Femur (tissue), 1 donor: Measurements from ENCODE around the gene TRPM5.

Source experiments
- DNase-seq: peaks from one replicate; pipeline ENCODE4 v3.0.0-alpha.2; 2017

The TRPM5 gene

GRCh38 chr11:2420502-2421225 is 23.6 kb downstream of the TRPM5 start:
- peak; percentile 83 for DNase-seq

- DNase-seq: peak; percentile 85
Measured at GRCh38 chr11:2419638-2420501, 24.4 kb downstream of the TRPM5 start.

DNA sequence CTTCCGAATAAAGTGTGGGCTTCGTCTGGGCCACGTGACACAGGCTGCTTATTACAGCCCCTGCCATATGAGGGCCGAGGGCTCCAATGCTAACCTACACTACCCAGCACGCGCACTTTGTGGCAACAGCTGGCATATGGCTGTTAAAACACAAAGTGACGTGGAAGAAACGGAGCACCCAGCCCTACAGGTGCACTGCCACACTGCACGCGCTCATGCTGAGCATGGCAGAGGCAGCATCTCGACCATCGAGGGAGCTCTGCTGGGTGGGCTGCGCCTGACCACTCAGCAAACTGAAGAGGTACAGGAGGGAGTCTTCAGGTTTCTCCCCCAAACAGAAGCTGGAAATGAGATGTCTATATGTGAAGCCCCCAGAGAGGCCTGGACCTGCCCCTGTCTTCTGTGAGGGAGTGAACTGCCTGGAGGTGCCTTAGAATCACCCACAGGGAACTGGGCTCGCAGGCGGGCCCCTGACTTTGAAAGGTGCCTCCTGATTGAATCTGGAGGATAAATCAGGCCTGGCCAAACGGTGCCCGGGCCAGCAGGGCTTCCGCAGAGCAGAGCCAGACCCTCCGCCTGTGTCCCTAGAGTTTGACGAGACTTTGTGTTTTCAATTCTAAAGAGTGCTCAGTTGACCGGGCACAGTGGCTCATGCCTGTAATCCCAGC is 25.5 kb downstream of the TRPM5 start:
- DNase-seq: no peak

DNA sequence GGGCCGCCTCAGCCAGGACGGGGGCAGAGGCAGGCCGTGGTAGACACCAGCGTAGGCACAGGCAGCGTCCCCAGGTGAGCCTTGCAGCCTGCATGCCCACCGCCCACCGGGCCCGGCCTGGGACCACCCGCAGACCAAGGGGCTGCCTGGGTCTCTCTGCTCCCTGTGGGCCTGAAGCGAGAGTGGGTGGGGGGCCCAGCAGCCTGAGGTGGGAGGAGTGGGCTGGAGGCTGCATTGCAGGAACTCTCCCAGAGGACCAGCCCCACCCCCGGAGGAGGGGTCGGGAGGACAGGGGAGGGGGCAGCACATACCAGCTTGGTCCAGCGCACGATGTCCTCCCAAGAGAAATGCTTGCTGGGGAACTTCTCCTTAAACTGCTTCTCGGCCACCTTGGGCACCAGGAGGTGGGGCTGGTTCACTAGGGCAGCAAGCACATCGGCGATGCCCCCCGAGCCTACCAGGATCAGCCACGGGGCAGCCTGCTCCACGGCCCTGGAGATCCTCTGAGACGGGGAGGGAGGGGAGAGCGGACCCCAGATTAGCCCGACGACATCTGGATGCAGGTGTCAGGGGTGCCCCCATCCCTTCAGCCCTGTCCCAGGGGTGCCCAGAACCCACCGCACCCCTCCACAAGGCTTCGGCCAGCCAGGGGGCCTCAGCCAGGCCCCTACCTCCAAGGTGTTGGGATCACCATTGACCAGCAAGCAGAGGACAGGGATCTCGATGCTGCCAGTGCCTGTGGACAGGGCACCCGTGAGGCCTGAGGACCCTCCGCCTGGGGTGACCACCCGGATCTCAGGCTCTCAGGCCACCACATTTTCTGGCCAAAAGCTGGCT is 26.2 kb downstream of the TRPM5 start:
- no peak for DNase-seq

DNA sequence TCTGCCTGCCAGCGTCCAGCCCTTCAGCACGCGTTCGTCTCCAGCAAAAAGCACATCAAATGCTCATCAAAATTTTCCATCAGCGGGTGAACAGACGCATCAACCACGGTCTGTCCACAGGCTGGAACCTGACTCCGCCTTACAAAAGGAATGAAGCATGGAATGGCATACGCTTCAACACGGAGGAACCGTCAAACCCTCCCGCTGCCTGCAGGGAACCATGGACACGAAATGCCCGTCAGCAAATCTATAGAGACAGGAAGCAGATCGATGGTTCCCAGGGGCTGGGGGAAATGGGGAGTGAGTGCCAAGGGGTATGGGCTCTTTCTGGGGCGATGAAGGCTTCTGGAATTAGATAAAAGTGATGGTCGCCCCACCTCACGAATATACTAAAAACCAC is 27.5 kb downstream of the TRPM5 start:
- no peak for DNase-seq

DNA sequence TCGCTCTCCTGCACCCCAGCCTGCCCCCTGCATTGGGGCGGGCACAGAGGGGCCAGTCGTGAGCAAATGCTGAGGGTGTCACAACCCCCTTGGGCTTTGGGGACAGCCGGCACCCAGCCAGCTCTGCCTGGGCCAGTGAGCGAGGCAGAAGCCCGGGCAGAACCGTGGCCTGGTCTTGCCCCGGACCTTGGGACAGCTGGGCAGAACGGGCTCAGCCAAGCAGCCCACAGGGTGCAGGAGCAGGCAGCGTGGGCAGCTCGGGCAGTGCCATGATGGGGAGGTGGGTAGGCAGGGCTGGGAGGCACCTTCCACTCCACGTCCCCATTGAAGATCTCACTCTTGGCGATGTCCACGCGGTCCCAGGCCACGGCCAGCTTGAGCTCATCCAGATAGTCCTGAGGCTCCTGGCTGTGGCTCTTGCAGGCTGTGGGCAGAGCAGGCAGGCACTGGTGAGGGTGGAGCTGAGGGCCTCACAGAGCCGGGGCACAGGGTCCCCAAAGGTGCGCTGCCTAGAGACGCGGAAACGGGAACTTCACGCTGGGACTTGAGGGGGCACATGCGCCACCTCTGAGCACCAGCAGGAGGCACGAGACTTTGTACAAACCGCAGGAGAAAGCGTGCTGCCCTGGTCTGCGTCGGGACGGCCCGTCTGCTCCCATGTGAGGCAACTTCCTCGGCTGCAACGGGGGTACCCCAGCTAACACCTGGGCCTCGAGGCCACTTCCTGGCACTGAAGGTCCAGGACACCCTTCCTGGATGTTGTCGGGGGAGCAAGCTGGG is 28.5 kb downstream of the TRPM5 start:
- no peak for DNase-seq

- no peak for DNase-seq
Measured at GRCh38 chr11:2415171-2415570, 29.1 kb downstream of the TRPM5 start.

DNA sequence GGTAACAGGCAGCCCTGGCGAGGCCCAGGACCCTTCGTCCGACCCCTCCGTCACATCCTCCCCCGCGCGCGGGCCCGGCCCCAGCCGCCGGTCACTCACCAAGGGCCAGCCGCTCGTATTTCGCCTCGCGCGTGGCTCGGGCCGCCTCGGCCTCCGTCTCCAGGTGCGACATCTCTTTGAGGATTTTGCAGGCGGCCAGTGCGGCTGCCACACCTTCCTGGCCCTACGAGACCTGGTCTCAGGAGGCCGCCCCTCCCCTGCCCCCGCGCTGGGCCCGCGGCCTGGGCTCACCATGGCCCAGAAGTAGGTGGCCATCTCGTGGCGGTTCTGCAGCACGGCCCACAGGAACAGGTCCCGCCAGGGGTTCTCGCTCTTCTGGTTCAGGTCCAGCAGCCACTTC is 29.7 kb downstream of the TRPM5 start:
- DNase-seq: no peak

- no peak for DNase-seq
Measured at GRCh38 chr11:2413742-2414579, 30.4 kb downstream of the TRPM5 start.

DNA sequence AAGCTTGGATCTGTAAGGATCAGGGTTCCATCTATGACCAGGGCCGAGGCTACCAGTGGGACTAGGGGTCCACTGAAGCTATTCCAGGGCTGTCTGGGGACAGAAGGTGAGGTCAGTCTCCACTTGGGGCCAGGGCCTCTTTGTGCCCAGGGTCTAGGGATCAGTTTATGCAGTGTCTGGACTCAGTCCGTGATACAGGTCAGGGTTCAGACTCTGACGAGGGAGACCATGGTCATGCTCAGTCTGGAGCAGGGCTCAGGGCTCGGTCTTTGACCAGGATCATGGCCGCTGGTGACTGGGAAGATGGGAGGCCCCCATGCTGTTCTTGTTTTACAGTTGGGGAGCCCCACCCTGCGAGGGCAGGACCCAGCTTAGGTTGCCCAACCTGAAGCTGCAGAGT is 32.0 kb downstream of the TRPM5 start:
- DNase-seq: no peak

- DNase-seq: no peak
Measured at GRCh38 chr11:2411446-2412305, 32.6 kb downstream of the TRPM5 start.

DNA sequence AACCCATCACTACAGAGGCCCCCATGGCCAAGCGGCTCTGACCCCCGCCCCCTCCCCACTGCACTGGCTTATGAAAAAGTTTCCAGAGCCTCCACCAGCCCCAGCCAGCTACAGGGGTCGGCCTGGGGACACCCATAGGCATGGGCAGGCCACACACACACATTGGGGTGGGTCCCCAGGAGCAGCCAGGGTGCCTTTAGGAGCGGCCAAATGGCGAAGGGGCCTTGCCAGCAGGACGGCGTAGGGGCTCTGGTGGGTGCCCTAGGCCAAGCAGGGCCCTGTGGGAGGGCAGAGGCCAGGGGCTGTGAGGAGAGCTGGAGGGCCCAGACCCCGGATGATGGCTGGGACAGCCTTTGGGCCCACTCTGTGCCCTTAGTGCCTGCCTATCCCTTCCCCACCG is 33.7 kb downstream of the TRPM5 start:
- DNase-seq: no peak

GRCh38 chr11:2409611-2410468 is 34.5 kb downstream of the TRPM5 start:
- no peak for DNase-seq

DNA sequence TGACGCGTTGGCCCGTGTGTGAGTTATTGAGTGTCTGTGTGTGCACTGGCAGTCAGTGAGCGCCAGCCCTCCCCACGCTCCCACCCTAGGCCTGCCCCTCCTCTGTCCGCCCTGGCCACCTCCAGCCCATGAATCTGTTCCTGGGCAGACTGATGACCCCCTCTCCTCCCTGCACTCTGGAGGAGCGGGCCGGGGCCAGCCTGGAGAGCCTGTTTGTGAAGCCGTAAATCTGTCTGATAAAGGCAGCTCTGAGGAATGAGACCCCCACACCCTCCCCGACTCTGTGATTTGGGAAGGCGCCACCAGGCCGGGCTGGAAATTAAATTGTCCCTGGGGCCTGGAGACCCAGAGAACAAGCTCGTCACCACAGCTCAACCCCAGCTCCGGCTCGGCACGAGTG is 35.2 kb downstream of the TRPM5 start:
- DNase-seq: no peak

GRCh38 chr11:2408671-2409070 is 35.6 kb downstream of the TRPM5 start:
- no peak for DNase-seq

- no peak for DNase-seq
Measured at GRCh38 chr11:2406878-2407410, 37.4 kb downstream of the TRPM5 start.

- DNase-seq: no peak
Measured at GRCh38 chr11:2406451-2406850, 37.9 kb downstream of the TRPM5 start.

- DNase-seq: no peak
Measured at GRCh38 chr11:2404735-2405196, 39.5 kb downstream of the TRPM5 start.
